Effector CD4-positive, alpha-beta T cell (primary cell): ENCODE measurements around the gene MARCHF10.

ENCODE experiments used
- DNase-seq: peaks from one replicate; pipeline ENCODE4 v3.0.0-alpha.2; 2020

MARCHF10 gene

DNA sequence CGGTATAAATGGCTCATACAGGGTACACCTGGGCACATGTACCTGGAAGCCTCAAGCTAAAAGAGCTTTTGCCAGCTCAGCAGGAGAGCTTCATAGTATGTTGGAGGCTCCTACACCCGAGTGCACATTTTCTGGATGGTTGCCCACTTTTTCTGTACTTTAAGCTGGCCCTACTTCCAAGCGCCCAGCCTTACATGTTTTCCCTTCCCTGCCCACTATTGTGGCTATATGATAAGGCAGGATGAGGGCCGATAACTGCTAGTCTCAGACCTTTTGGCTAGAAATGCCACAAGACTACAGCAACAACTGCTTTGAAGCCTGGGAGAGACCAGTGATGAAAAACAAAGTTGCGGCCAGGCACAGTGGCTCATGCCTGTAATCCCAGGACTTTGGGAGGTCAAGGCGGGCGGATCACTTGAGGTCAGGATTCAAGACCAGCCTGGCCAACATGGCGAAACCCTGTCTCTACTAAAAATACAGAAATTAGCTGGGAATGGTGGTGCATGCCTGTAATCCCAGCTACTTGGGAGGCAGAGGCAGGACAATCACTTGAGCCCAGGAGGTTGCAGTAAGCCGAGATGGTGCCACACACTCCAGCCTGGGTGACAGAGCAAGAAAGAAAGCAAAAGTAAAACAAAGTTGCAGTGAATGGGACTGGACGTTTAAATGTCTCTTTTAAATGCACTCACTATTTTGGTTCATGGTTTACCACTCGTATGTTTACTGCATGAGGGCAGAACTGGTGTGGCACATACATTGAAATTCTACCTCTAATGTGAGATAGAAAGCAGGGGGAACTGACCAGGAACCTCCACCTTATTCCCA is 14.2 kb upstream of the MARCHF10 start:
- no peak for DNase-seq

DNA sequence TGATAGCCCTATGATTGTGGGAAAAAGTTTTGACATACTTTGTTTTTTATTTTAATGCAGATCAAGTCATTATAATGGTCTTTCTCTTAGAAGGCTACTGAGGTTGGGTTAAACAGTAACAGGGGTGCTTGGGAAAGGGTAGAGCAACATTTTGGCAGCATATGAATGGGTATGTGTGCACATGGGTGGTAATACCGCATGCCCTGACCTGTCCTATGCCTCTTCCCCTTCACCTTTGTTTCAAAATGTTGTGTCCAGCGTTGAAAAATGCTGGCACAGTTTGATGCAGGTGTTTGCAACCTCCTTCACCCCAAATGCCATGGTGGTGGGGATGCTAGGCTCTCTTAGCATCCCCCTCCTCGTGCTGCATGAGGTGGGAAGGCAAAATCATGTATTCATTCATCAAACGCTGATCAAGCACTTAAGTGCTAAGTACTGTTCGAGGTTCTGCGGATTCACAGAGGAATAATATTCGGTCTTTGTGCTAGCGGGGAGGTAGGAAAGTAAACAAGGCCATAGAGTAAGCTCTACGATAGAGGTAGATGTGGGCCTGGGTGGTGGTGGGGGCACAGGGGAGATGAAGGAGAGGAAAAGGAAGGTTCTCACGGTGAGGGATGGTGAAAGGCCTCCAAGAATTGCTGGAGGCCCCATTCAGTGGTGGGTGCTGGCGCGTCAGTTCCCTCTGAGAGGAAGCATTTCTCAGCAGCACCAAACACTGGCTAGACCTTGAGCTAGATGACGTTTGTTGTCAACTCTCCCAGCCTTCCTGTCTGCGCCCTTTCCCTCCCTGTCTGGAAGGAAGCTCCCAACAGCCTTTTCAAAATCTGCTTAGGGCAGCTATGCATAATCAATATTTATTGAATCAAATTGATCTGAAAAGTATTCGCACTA is 13.3 kb upstream of the MARCHF10 start:
- DNase-seq: no peak

DNA sequence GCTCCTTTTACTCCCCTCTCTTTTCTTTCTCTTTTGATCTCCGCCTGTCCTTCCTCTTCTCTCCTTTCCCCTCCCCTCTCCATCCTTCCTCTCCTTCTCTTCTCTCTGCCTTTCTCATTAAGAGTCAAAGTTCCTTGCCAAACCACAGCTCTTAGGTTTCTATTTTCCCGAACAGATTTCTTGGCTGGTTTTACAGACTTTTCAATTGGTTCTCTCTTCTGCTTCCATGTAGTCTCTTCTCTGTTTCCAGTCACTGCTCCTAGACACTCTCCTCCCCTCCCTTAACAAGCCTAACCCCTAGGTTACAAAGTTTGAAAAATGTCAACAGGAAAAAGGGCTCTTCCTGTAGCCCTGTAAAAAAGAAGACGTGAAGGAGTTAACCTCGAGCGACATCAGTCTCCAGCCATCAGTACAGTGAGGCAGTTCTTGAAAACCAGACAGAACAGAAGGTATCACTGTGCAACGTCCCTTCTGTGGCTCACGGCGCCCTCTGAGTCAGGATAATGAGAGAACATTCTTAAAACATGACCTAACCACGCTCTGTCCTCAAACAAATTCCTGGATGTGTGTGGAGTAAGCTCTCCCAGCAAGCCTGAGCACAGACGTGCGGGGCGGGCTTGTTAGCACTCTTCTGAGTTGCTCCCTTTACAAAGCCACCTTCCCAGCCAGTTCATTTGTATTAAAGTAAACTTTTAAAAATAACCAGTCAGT is 11.6 kb upstream of the MARCHF10 start:
- DNase-seq: no peak

DNA sequence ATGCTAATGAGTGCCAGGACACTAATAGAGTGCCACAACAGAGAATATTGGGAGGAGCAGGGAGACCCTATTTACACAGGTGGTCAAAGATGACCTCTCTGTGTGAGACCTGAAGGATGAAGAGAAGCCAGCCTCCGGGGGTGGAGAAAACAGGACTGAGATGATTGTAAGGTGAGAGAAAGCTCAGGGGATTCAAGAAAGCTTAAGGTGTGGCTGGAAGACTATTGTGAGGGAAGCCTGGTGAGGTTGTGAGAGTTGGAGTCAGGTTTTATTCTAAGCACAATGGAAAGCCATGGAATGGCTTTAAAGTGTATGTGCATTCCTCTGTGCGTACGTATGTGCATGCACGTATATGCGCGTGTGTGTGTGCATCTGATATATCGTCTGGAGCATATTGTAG is 10.4 kb upstream of the MARCHF10 start:
- no peak for DNase-seq

DNA sequence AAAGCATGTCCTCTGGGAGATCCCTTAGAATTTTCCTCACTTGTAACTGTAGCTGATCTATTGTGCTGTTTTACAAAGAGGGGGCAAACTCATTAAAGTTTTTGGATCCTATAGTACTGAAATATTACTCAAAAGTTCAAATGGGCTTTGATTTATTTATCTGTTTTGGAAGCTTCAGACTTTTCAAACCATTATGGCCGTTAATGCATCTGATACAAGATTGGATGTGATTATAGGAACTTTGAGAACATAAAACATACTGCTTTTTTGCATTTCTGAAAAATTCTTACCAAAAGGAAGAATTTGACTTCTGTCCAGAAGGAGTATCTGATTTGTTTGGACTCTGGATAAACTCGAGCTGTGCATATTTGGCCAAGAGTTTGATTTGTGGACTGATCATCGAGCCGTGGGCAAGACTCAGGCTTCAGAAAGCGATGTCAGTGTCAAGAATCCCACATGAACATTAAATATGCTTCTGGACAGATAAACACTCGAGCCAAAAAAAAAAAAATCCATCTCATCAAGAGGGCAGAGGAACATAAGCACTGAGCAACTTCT is 8.2 kb upstream of the MARCHF10 start:
- DNase-seq: no peak

DNA sequence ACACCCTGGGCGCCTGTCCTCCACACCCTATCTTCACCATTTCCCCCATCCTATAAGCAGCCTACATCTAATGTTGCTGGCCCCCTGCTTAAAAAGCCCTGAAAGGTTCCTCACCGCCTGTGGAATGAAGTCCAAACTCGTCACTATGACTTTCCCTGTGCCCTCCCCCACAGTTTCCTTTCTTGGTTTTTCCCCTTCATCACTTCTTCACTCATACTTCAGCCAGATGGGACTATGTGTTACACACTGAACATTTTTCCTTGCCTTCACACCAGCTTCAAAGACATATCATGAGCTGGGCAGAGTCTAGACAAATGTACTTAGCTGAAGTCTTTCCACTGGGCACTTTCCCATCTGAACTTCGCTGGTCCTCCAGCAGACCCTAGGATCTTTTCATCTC is 1.5 kb upstream of the MARCHF10 start:
- no peak for DNase-seq

DNA sequence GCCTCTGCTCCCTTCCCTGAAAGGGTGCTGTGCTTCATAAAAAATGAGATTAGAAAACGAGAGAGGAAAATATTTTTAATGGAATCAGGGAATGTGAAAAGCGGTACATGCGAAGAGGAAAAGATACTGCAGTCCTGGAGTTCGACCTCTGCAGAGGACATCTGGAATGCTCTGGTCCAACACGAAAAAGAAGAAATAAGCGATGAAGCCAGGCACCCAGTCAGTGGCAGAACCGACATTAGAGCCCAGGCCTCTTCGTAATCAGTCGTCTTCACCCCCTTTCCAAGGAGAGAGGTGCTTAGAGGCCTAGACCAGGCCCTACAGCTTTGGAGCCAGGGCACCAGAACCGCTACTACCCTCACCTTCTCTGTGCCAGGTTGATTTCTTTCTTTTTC is 459 bp upstream of the MARCHF10 start:
- DNase-seq: no peak

DNA sequence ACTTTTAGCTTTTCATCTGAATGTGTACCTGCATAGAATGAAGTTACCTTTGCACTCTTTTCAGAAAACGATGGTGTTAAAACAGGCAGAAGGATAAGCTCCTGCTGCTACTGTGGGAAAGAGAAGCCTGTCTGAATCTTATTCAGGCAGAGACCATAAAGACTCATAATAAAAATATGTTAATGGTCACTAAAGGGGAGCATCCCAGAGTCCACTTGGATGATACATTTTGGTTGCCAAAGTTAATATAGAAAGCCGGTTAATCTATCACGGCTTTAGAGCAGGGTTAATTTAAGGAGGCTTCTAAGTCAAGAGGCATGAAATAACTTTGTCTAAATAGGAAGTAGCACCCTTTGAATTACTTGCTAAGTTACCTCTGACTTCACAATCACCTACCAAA is 2.9 kb downstream of the MARCHF10 start:
- no peak for DNase-seq

DNA sequence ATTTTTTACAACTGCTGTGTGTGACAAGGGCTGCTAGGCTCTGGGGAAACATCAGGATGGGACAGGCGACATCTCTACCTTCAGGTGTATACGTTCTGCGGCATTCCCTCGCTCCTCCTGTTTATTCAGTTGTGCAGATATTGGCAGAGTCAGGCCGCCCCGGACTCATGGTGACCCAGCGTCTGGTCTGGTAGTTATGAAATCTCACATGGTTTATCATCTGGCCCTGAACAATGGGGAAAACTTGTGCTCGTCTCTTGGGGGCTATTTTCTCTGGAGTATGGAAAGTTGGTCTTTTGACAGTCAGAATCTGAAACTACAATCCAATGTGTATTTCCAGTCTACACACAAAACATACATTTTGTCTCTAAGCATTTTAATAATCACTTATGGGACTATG is 3.3 kb downstream of the MARCHF10 start:
- DNase-seq: no peak

DNA sequence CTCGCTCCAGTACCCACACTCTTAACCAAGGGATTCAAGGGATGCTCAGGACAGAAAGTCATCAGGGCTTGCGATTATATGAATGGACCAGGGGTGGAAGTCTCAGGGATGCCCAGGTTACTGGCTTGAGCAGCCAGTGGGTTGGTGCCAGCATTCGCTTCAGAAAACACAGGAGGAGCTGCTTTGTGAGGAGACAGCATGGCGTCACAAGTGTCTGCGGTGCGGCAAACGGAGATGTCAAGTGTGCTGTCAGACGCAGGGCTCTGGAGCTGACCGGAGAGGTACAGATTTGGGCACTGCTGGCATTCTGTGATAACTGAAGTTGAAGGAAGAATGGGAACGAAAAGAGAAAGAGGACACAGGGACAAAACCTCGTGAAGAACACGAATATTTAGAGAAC is 4.1 kb downstream of the MARCHF10 start:
- no peak for DNase-seq

DNA sequence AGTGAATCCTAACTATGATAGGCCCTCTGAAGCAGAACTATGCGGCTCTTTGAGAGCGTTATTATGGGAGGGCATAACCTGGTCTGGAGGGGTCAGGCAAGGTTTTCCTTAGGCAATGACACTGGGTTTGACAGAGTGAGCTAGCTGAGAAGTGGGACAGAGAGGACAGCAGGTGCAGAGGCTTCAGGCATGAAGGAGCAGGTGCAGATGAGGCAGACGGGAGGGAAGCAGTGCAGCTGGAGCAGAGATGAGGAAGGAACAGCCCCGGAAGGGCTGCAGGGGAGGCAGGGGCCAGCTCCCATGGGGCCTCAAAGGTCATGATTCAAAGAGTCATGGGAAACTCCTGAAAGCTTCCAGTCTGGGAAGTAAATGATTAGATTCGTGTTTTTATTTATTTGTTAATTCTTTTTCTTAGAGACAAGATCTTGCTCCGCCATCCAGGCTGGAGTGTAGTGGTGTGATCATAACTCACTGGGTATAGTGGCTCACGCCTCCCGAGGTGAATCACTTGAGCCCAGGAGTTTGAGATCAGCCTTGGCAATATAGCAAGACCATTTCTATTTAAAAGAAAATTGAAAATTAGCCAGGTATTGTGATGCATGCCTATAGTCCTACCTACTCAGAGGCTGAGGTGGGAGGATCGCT is 5.4 kb downstream of the MARCHF10 start:
- DNase-seq: no peak

DNA sequence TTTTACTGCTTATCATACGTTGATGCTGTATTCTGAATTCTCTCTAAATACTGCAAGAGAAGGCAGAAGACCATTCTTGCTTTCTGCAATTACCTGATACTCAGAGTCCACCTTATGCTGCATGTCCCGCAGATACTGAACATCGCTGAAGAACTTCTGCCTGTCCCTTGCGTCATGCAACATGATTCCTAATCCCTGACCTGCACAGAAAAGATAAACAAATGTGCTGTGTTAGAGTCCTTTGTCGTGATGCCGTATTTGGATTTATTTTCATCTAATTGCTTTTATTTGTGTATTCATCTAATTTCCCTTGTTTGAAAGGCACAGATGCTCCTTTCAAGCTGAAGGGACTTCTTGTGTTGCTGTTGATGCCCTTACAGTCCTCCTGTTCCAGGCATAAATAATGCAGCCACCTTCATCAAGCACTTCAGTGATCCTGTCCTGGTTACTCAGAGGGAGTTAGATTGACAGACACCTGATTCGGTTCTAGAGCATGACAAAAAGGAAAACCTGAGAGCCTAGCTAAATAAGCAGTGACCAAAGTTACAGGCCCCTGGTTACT is 6.5 kb downstream of the MARCHF10 start:
- DNase-seq: no peak

DNA sequence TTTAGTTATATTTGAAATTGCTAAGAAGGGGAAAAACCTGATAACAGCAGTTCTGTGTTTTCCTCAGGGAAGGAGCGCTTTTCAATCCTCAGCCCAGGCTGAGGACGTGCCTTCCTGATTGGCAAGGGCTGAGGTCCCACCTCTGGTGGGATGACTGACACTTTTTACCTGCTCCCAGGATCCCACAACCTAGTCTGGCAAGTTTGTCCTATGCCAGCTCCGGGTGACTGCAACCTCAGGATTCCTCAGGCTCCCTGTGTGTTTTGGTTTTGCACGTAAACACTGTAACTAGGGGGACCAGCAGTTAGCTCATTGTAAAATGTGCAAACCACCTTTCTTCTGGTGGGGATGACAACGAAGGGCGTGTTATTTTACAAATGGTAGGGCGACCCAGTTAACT is 7.5 kb downstream of the MARCHF10 start:
- no peak for DNase-seq

DNA sequence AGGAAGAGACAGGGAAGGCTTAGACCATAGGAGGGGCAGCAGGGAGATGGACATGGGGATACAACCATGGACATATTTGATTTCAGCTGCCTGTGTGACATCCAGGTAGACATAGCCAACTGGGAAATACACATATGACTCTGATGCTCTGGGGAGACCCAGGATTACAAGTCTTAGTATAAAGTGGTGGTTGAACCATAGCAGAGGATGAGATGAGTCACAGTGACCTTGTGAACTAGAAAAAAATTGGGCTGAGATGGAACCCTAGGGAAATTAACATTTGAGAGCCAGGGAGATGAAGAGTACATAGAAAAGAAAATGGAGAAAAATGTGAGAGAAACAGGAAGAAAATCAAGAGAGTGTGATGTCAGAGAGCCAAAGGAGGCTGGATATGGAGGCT is 10.2 kb downstream of the MARCHF10 start:
- DNase-seq: no peak

DNA sequence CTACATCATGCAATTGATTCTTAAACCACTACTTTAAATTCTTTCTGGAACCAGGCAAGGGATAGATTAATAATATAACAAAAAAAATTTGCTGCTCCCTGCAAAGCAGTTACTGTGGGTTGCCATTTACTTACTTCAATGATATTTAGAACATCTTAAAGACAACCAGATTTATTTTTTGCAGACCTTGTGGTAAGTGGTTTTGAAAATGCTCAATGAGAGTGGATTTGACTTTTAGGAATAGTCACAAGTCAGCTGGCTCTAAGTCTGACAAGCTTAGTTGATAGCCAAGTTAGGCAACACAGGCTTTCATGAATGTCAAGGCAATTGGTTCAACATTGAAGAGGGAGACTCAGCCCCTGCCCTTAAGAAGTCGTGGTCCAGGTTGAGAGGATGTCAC is 11.8 kb downstream of the MARCHF10 start:
- DNase-seq: no peak

DNA sequence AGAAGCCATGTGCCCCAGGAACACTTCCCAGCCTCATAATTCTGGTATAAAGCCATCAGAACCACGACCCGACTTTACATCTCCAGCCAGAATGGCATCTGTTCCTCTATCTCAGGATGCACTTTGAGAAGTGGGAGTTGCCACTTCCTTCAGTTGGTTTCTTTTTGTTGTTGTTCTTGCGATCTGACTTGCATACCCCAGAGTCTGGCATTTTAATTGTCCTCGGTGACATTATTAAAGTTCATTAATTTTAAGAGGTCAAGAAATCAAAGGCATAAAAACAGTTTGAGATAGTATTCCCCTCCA is 13.5 kb downstream of the MARCHF10 start:
- DNase-seq: no peak

DNA sequence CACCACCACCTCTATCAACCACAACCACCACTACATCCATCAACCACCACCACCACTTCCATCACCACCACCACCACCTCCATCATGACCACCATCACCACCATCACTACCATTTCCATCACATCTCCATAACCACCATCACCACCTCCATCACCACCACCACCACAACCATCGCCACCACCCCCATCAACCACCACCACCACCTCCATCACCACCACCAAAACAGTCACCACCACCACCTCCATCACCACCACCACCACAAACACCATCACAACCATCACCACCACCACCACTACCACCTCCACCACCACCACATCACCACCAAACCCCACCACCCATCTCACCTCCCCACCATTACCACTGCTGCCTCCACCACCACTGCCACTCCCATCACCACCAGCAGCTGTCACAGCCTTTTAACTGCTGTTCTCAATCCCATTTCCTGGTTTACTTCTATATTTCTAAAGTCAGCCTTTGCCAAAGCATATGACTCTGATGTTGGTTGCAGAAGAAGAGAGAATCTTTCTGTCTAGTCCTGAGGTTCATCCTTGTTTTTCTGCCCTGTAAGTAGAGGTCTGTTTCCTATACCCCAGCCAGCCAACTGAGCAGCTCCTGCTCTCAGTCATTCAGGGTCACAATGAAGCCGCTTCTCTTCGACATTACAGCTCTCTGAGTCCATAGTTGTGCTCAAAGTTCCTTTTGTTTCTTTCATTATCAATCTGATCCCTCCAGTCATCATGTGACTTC is 14.0 kb downstream of the MARCHF10 start:
- no peak for DNase-seq

DNA sequence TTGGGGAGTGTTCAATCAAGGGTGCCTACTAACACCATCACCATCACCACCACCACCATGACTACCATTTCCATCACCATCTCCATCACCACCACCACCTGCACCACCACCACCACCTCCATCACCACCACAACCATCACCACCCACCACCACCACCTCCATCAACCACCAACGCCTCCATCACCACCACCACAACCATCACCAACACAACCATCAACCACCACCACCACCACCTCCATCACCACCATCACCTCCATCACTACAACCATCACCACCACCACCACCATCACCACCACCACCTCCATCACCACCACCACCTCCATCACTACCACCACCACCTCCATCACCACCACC is 15.7 kb downstream of the MARCHF10 start:
- DNase-seq: no peak

DNA sequence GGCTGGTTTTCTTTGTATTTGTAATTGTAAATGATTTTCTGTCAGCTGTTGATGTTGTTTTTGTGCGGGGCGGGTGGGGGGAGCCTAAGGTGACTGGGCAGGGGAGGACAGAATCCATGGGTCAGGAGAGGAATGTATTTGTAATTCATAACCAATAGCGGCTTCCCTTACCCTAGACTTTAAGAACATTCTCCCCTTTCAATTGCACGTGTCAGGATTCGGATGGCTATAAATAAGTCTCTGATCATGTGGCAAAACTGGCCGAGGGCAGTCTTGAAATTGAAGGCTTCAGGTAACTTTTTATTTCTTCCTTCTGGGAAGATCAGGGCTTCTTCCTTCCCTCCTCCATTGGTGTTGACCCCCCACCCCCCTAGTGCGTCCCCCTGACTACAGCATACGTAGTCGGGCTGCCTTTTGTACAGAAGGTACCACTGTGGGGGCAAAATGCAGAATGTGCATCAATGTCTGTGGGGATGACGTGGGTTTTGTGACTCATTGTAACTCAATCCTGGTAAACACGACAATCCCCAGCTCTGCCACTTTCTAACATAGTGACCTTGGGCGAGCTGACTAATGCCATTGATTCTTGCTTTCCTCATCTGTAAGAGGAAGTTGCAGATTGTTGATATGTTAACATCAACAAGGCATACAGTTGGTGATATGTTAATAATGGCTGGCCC is 16.2 kb downstream of the MARCHF10 start:
- no peak for DNase-seq

DNA sequence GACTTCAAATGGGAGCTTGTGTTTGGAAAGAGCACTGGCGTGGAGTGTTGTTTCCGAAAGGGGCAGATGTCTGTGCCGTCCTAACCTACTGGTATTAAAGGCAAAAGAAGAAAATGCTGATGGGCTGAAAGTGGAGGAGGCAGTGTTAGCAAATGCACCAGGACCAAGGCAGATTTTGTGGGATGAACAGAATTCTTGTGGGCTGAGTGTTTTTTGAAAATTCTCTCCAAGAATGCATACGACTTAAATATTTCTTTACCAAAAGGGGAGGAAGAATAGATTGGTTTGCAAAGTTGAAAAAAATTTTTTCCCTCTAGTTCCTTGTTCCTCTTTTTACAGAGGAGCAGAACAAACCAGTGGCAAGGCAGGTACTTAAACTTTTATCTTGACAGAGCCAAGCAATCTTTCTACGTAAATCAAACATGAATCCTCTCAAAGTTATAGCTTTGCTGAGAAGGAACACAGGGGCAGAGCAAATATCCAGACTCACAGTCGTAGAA is 16.8 kb downstream of the MARCHF10 start:
- no peak for DNase-seq

DNA sequence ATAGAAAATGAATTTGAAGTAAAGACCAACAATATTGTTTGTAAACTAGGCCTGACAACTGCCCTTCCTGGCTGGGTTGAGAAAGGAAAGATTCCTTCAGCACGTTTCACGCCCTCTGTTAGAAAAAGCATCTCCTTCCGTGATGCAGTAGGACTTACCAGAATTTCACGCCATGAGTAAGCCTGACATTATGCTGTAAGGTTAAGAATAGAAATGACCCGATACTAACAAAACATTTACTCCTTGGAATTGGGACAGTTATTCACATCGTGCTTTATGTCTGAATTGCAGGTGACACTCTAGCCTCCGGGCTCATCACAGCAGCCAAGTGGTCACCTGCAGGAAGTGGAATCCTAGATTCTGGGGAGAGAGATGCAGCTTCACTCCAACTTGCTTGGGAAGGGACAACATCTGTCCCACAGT is 17.5 kb downstream of the MARCHF10 start:
- DNase-seq: no peak
